ENCODE results near the gene PHOSPHO1.

The PHOSPHO1 gene

GRCh38 chr17:49241692-49242397 is 11.3 kb upstream of the PHOSPHO1 start:
- no peak for DNase-seq

- DNase-seq: no peak
Observed at GRCh38 chr17:49241040-49241439, 10.5 kb upstream of the PHOSPHO1 start.

DNA sequence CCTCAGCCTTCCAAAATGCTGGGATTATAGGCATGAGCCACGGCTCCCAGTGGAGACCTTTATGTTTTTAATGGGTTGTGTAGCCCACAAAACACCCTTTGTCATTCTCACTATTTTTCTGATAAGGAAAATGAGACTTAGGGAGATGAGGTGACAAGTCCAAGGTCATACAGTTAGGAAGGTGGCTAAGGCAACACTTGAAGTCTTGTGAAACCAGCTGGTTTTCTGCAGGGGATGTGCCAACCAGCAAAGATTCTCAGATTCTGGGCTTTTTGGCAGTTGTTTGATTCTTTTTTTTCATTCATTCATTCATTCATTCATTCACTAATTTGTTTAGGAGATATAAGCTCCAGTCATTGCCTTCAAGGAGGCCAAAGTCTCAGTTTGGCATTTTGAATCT is 10.0 kb upstream of the PHOSPHO1 start:
- DNase-seq: no peak

DNA sequence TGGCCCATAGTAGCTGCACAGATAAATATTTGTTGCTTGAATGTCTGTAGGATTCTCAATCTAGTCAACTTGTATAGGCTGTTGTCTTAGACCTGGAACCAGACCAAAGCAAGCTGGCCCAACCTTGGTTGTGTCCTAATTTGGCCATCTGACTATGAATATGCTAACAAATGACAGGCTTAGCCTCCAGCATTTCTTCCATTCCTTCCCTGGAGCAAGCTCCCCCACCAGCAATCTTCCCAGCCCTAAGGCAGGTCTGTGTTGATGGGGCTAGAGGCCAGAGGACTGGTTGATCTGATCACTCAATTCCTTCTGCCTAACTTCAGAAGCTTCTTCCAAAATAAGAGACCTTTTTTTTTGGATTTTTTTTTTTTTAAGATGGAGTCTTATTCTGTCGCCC is 9.4 kb upstream of the PHOSPHO1 start:
- no peak for DNase-seq

- no peak for DNase-seq
Observed at GRCh38 chr17:49235896-49236295, 5.3 kb upstream of the PHOSPHO1 start.

DNA sequence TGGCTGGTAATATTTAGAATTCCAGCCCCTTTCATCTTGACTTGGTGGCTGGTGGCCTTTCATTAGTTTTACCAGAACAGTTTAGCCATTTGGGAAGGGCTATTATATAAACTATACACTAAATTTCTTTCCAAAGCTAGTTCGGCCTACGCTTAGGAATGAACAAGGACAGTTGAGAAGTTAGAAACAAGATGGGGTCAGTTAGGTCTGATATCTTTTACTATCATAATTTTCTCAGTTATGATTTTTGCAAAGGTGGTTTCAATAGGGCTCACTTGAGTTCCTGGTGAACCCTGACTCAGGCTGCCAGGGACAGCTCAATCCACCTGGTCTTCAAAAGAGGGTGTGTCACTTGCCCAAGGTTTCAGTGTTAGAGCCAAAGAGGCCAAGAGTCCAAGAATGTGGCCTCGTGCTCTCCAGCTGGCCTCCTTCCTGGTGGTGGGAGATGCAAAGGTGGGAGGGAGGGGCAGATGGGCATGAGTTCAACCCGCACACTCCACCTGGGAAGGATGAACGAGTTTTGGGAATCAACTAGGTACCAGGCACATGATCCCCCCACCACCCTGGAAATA is 4.0 kb upstream of the PHOSPHO1 start:
- DNase-seq: no peak

DNA sequence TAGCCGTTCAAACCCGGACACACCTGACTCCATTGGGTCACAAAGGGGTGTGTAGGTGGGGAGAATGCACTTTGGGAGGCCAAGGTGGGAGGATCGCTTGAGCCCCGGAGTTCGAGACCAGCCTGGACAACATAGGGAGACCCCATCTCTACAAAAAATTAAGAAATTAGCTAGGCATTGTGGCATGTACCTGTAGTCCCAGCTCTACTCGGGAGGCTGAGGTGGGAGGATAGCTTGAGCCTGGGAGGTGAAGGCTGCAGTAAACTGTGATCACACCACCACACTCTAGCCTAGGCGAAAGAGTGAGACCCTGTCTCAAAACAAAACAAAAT is 942 bp upstream of the PHOSPHO1 start:
- no peak for DNase-seq

GRCh38 chr17:49229805-49230600 is 584 bp downstream of the PHOSPHO1 start:
- DNase-seq: no peak

GRCh38 chr17:49229076-49229804 is 1.3 kb downstream of the PHOSPHO1 start:
- DNase-seq: no peak

DNA sequence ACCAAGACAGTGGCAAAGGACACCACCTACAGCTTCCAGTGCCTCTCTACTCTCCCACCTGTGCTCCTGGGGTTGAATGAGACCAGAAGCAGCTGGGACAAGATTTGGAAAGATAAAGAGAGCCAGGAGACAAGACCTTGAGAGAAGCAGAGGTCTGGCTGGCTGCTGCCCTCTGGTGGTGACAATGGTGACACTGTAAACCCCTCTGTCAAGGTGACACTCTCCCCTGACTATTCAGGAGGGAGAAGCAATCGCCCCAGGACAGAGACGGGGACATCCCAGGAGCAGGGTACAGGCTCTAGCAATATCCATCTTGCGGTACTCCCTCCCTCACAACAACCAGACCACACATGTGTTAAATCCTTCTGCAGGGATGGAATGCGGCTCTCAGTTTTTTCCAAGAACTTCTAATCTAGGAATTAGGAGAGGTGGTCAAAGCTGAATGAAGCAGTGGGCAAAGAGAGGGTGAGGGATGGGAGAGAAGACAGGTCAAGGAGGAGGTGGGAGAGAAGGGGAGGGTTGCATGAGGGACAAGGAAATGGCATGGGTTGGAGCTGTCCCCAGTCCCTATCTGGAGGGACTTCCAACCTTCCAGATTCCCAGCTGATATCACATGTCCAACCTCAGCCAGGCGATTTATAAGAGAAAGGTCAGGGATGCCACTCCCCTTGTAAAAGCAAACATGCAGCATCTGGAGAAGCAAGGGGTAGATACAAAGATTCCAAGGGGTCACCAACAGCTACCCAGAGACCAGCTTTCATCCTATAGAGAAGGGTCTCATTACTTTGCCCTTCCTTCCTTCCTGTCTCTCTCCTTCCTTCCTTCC is 2.9 kb downstream of the PHOSPHO1 start:
- DNase-seq: peak; percentile 74 to 84

GRCh38 chr17:49226771-49227435 is 3.7 kb downstream of the PHOSPHO1 start:
- DNase-seq: no peak

DNA sequence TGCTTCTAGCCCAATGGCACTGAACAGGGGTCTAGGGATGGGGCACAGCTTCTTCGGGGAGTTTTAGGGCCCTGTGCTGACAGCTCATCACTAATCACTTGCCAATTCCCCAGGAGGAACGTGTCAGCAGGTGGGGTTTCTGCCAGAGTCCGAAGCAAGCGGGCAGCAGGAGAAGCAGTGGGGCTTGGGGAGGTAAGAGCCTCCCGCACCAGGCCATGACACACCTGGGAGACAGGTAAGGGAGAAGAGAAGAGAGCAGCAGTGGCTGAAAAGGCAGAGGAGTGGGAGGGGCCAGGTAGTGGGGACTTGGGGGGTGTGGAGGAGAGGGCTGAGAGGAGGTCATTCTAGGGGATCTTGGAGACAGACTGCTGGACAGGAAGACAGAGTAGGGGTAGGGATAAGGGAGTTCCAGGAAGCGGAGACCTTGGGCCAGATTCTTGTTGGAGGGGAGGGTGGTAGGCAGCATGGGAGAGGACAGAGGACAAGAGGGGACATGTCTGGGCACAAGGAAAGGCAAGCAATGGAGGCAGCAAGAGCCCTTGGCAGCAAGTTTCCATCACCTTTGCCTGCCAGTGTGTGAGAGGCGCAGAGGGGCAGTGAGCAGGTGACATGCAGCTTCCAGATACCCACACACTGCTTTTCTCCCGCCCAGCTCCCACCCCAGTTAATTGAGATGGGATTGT is 4.9 kb downstream of the PHOSPHO1 start:
- no peak for DNase-seq

DNA sequence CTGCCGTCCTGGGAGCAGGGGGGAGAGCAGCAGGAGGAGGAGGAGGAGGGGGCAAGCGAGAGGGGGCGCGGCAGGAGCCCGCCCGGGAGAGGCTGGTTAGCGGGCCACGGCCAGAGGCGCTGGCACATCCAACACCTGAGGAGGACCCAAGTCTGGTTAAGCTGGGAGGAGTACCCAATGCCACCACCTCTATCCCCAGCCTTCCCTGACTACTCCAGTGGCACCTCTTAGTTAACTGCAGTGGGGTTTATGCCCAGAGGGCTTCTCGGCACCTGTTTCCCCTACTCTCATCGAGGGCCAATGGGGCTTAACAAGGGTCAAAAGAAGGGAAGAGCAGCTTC is 5.6 kb downstream of the PHOSPHO1 start:
- DNase-seq: no peak

- DNase-seq: peak; percentile 32 to 50
Observed at GRCh38 chr17:49224198-49224996, 6.2 kb downstream of the PHOSPHO1 start.

- DNase-seq: peak; percentile 49 to 73
Observed at GRCh38 chr17:49223517-49224197, 6.9 kb downstream of the PHOSPHO1 start.

DNA sequence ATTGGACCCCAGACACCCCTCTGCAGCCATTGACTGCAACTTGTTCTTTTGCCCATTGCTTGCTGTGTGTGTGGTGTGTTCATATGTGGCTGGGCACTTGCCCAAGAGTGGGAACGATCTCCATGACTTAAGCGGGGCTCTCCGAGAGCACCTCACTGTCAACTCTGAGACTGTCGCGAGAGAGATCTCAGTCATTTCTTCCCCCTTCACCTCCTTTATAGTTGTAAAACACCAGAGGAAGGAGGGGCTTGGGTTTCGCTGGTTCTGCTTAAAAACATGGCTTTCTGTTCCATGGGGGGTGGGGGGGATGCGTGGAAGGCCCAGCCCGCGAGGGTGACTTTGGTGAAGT is 7.4 kb downstream of the PHOSPHO1 start:
- DNase-seq: no peak

DNA sequence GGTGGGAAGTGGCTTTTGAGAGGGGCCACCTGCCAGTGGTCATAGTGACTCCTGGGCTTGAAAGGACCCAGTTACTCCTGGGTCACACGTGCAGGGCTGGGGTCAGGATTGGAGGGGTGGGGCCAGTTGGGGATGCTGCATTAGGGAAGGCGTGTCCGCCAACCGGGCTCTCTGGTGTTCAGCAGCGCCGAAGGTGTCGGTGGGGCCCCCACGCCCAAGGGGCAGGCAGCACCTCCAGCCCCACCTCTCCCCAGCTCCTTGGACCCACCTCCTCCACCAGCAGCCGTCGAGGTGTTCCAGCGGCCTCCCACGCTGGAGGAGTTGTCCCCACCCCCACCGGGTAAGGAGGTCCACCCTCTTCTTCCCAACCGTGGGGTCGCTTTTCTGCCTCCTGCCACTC is 10.6 kb downstream of the PHOSPHO1 start:
- no peak for DNase-seq

DNA sequence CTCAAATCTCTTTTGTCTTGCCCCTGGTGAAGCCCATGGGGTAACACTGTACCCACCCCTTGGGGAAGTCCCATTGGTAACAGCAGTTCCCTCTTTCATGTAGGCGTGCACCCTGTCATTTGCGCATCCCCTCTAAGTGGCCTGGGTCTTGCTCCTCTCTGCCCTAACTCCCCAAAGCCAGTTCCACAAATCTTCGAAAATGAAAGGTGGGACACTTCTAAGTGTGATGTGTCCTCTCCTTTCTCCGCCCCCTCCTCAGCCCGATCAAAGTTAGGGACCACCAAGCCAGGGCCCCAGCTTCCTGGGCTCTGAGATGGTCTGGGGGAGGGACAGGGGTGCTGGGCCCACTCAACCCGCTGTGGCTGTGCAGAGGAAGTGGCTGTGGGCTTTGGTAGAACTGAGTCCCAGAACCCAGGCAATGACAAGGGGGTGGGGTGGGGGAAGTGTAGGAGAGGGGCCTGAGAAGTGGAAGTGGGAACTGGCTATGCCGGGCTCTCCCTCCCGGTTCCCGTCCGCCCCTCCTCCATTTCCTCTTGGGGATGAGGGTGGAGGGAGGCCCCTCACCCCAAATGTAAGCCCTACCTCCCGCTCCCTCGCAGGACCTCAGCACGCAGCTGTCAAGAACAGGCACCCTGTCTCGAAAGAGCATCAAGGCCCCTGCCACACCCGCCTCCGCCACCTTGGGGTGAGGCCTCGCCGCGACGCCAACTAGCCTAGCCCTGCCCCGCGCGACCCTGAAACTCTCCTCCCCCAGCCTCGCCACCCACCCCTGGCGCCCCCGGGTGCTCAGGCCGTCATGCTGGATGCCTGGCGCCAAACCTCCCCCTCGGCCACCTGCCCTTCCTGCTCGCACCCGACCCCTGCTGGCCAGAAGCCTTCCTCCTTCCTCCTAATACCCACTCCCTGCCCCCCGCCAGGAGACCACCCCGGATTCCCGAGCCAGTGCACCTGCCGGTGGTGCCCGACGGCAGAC is 11.4 kb downstream of the PHOSPHO1 start:
- DNase-seq: peak; percentile 21 to 32

All from activated CD4-positive, alpha-beta T cell treated with anti-CD3 and anti-CD28 coated beads for 4 hours (primary cell).